SU-DHL-6 (cell line): ENCODE data around the gene TTC27.

Source experiments
- H2AFZ ChIP-seq: fragments of 200-600 bp; sonication (generic); 2 replicates; pipeline ENCODE4 v1.6.1; 2014; ENCODE audit warnings: low read depth, mild to moderate bottlenecking, moderate library complexity, mixed read lengths, antibody characterized with exemption, low read length; ENCODE audit not compliant: severe bottlenecking
- H3F3A ChIP-seq: fragments of 200-600 bp; shearing (Covaris generic); 2 replicates; pipeline ENCODE4 v1.6.0; 2016; ENCODE audit warnings: antibody characterized with exemption, mild to moderate bottlenecking; ENCODE audit not compliant: insufficient read depth
- H3K27ac ChIP-seq: fragments of 200-600 bp; sonication (generic); 2 replicates; pipeline ENCODE4 v1.5.1; 2016; ENCODE audit warnings: low read depth, mild to moderate bottlenecking, low read length, moderate library complexity, mixed read lengths
- H3K27me3 ChIP-seq: fragments of 200-600 bp; sonication (generic), shearing (Covaris generic); 2 replicates; pipeline ENCODE4 v1.6.0; 2014; ENCODE audit warnings: mild to moderate bottlenecking, low read length
- H3K36me3 ChIP-seq: fragments of 200-600 bp; sonication (generic); 2 replicates; pipeline ENCODE4 v1.6.1; 2014; ENCODE audit warnings: mild to moderate bottlenecking, low read length, mixed read lengths
- H3K4me2 ChIP-seq: fragments of 300-600, 200-600 bp; shearing (Covaris generic), sonication (generic); 2 replicates; pipeline ENCODE4 v1.6.0; 2014; ENCODE audit warnings: low read length, low read depth, mild to moderate bottlenecking; ENCODE audit not compliant: poor library complexity, severe bottlenecking
- H3K4me3 ChIP-seq: fragments of 200-600 bp; sonication (generic); 2 replicates; pipeline ENCODE4 v1.5.1; 2014; ENCODE audit warnings: antibody characterized with exemption, low read length, mild to moderate bottlenecking, mixed read lengths; ENCODE audit not compliant: insufficient read depth, poor library complexity, severe bottlenecking
- H3K79me2 ChIP-seq: fragments of 200-600 bp; sonication (generic); 2 replicates; pipeline ENCODE4 v1.6.1; 2014; ENCODE audit warnings: mild to moderate bottlenecking, low read length, moderate library complexity; ENCODE audit not compliant: insufficient read depth
- H3K9ac ChIP-seq: fragments of 200-600 bp; sonication (generic); 2 replicates; pipeline ENCODE4 v1.7.0; 2014; ENCODE audit warnings: mild to moderate bottlenecking, low read length
- H3K9me2 ChIP-seq: fragments of 200-600 bp; sonication (generic); replicated peaks from 2 replicates; pipeline ENCODE4 v1.6.1; 2014; ENCODE audit warnings: low read length; ENCODE audit not compliant: insufficient read depth
- H3K9me3 ChIP-seq: fragments of 200-600 bp; sonication (generic); 2 replicates; pipeline ENCODE4 v1.6.1; 2014; ENCODE audit warnings: low read length, mixed read lengths; ENCODE audit not compliant: insufficient read depth
- H4K20me1 ChIP-seq: fragments of 200-600 bp; sonication (generic); 2 replicates; pipeline ENCODE4 v1.6.1; 2014; ENCODE audit warnings: low read depth, mild to moderate bottlenecking, antibody characterized with exemption, low read length, moderate library complexity, mixed read lengths
- EZH2phosphoT487 ChIP-seq: fragments of 200-600 bp; sonication (generic), shearing (Covaris generic); conservative IDR thresholded peaks from 2 replicates; pipeline ENCODE4 v1.6.1; 2018; ENCODE audit warnings: mild to moderate bottlenecking, antibody characterized with exemption, low read length, moderate library complexity, mixed read lengths
- TF ChIP-seq, protein P1 (sequence below): fragments of 200-600 bp; sonication (generic); IDR thresholded peaks from one replicate; pipeline ENCODE4 v1.5.1; 2017; ENCODE audit warnings: antibody characterized with exemption, mild to moderate bottlenecking, low read length, moderate library complexity; ENCODE audit not compliant: insufficient read depth, poor library complexity, severe bottlenecking

Gene TTC27

DNA sequence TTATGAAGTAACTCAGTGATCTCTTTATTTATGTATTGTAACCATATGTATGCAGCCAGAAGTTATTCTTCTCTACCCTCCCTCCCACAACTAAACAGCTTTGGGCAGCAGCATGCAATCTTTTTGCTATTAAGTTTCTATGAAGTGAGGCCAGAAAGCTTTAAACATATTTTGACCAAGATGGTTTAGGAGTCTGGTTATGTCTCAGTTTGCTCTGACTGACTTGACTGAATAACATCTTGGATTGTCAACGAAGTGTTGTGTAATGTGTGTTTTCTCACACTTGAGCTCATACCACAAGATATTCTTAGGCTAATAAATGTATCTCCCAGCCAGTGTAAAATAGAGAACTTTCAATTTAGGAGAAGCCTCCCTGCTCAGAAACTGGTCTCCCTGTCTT lies 104.3 kb downstream of the TTC27 start:
- H4K20me1 ChIP-seq = no peaks in the 10 kb centered on the region
- no peak for TF ChIP-seq EZH2phosphoT487
- TF ChIP-seq, protein P1, sequence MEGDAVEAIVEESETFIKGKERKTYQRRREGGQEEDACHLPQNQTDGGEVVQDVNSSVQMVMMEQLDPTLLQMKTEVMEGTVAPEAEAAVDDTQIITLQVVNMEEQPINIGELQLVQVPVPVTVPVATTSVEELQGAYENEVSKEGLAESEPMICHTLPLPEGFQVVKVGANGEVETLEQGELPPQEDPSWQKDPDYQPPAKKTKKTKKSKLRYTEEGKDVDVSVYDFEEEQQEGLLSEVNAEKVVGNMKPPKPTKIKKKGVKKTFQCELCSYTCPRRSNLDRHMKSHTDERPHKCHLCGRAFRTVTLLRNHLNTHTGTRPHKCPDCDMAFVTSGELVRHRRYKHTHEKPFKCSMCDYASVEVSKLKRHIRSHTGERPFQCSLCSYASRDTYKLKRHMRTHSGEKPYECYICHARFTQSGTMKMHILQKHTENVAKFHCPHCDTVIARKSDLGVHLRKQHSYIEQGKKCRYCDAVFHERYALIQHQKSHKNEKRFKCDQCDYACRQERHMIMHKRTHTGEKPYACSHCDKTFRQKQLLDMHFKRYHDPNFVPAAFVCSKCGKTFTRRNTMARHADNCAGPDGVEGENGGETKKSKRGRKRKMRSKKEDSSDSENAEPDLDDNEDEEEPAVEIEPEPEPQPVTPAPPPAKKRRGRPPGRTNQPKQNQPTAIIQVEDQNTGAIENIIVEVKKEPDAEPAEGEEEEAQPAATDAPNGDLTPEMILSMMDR = no peak

DNA sequence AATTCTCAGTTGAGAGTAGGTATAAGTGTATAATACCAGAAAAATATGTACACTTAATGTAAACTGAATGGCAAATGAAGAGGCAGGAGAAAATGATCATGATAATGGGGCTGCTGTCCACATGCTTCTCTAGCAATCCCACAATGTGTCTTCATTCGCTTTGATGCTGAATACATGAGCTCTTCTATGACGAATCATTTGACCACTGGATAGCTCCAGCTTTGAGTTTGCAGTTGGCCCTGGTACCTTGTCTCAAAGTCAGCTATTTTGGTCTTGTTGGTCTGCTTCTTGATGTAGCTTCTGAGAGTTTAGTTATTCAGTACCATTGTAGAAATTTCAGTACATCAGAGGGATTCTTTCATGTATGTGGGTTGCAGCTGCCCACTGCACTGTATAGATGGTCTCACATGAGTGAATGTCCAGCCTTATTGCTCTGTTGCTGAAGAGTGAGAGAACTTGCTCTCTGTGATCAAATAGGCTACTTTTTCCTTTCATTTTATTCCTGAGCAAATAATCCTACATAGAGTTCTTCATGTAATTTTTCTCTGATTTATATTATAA lies 105.1 kb downstream of the TTC27 start:
- no peak overlapping the region for H3K4me2 ChIP-seq
- H3K9ac ChIP-seq = no peak overlapping the region
- no peaks in the 10 kb centered on the region for H3K27me3 ChIP-seq
- no peaks in the 10 kb centered on the region for H3K9me3 ChIP-seq
- no peaks in the 10 kb centered on the region for H3K36me3 ChIP-seq
- no peaks in the 10 kb centered on the region for H3K9me2 ChIP-seq
- H3F3A ChIP-seq = no peaks in the 10 kb centered on the region
- H4K20me1 ChIP-seq = no peaks in the 10 kb centered on the region
- no peak overlapping the region for H2AFZ ChIP-seq
- H3K4me3 ChIP-seq = no peak overlapping the region
- TF ChIP-seq, protein P1 = no peak
- no peak for TF ChIP-seq EZH2phosphoT487
- no peak overlapping the region for H3K27ac ChIP-seq
- no peaks in the 10 kb centered on the region for H3K79me2 ChIP-seq

More for the DNA sequence above, 104.3 kb downstream of the TTC27 start:
- no peaks in the 10 kb centered on the region for H3K36me3 ChIP-seq
- no peak overlapping the region for H3K27ac ChIP-seq
- H3F3A ChIP-seq = no peaks in the 10 kb centered on the region
- H3K4me2 ChIP-seq = no peak overlapping the region
- H3K9me2 ChIP-seq = no peaks in the 10 kb centered on the region
- no peaks in the 10 kb centered on the region for H3K27me3 ChIP-seq
- H2AFZ ChIP-seq = no peak overlapping the region
- no peak overlapping the region for H3K9ac ChIP-seq
- no peak overlapping the region for H3K4me3 ChIP-seq
- no peaks in the 10 kb centered on the region for H3K79me2 ChIP-seq
- H3K9me3 ChIP-seq = no peaks in the 10 kb centered on the region

DNA sequence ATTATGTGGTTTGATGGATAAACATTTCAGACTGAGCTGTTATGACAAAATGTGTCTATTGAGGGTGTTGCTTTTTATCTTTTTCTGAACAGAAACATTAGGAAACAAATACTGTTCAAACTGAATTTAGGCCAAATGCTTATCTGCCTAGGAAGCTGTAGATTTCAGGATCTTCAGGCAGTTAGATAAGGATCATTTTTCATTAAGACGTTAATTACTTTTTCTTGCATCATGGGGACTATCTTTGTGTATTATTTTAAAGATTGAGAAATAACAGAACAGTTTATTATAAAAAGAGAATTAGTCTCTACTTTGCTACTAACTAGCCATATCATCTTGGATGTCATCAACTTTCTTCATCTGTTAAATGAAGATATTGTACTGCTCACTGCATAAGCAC lies 107.5 kb downstream of the TTC27 start:
- H4K20me1 ChIP-seq = no peaks in the 10 kb centered on the region
- no peaks in the 10 kb centered on the region for H3K9me3 ChIP-seq
- no peak overlapping the region for H2AFZ ChIP-seq
- H3K36me3 ChIP-seq = no peaks in the 10 kb centered on the region
- TF ChIP-seq EZH2phosphoT487 = no peak
- TF ChIP-seq, protein P1 = no peak
- H3K4me3 ChIP-seq = no peak overlapping the region
- H3K27ac ChIP-seq = no peak overlapping the region
- no peak overlapping the region for H3K9ac ChIP-seq
- no peaks in the 10 kb centered on the region for H3K9me2 ChIP-seq
- no peaks in the 10 kb centered on the region for H3K27me3 ChIP-seq
- no peaks in the 10 kb centered on the region for H3F3A ChIP-seq
- H3K79me2 ChIP-seq = no peaks in the 10 kb centered on the region
- no peak overlapping the region for H3K4me2 ChIP-seq
